Measurements from ENCODE around the gene CDK9.

CDK9 gene

GRCh38 chr9:127761491-127761956 lies 24.3 kb upstream of the CDK9 start:
- Histone ChIP-seq H3K27me3 (ENCODE audit: control insufficient read depth, insufficient read depth, low read length) (no peaks in the 10 kb centered on the region), H3K79me2 (no peaks in the 10 kb centered on the region), H2AFZ (no peak overlapping the region), H3K27ac (peak overlapping the region; percentile 56), H3K4me1 (no peaks in the 10 kb centered on the region), H3K9ac (no peak overlapping the region), H3K4me3 (ENCODE audit: low read depth, low read length) (no peak overlapping the region), H3K4me2 (ENCODE audit: low read length) (no peak overlapping the region), H3K36me3 (ENCODE audit: control insufficient read depth, insufficient read depth, low read length) (no peaks in the 10 kb centered on the region), H3K9me3 (ENCODE audit: control insufficient read depth, low read length) (no peaks in the 10 kb centered on the region)
- TF ChIP-seq, protein P1, sequence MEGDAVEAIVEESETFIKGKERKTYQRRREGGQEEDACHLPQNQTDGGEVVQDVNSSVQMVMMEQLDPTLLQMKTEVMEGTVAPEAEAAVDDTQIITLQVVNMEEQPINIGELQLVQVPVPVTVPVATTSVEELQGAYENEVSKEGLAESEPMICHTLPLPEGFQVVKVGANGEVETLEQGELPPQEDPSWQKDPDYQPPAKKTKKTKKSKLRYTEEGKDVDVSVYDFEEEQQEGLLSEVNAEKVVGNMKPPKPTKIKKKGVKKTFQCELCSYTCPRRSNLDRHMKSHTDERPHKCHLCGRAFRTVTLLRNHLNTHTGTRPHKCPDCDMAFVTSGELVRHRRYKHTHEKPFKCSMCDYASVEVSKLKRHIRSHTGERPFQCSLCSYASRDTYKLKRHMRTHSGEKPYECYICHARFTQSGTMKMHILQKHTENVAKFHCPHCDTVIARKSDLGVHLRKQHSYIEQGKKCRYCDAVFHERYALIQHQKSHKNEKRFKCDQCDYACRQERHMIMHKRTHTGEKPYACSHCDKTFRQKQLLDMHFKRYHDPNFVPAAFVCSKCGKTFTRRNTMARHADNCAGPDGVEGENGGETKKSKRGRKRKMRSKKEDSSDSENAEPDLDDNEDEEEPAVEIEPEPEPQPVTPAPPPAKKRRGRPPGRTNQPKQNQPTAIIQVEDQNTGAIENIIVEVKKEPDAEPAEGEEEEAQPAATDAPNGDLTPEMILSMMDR (IDR thresholded peaks at IDR 0.05), result no peak

GRCh38 chr9:127762111-127762676 lies 23.6 kb upstream of the CDK9 start:
- Histone ChIP-seq H3K4me1 (no peaks in the 10 kb centered on the region), H2AFZ (no peak overlapping the region), H3K27me3 (ENCODE audit: control insufficient read depth, insufficient read depth, low read length) (no peaks in the 10 kb centered on the region), H3K9me3 (ENCODE audit: control insufficient read depth, low read length) (no peaks in the 10 kb centered on the region), H3K79me2 (no peaks in the 10 kb centered on the region), H3K4me3 (ENCODE audit: low read depth, low read length) (no peak overlapping the region), H3K27ac (peak overlapping the region; percentile 77), H3K9ac (no peak overlapping the region), H3K4me2 (ENCODE audit: low read length) (no peak overlapping the region), H3K36me3 (ENCODE audit: control insufficient read depth, insufficient read depth, low read length) (no peaks in the 10 kb centered on the region)
- TF ChIP-seq, protein P1 (IDR thresholded peaks at IDR 0.05), result no peak

DNA sequence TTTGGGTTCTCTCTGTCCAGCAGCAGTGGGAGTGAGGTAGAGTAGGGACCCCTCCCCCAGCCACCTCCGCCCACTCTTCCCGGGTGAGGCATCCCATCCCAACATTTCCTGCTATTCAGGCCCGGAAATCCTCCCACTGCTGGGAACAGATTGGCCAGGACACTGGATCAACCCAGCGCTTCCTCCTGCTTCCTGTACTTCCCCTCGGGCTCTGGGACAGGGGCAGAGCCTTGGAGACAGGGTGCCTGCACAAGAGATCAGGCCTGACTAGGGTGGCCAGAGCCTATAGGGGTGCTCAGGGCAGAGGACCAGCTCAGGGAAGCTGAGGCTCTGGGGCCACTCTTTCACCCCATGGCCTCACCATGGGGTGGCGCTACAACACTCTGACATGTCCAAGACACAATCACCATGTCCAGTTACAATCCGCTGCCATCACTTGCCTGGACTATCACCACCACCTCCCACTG lies 21.9 kb upstream of the CDK9 start:
- H3K27me3 ChIP-seq (ENCODE audit: control insufficient read depth, insufficient read depth, low read length), result no peaks in the 10 kb centered on the region
- peak overlapping the region; percentile 77 for H3K27ac ChIP-seq
- H3K79me2 ChIP-seq, result no peaks in the 10 kb centered on the region

GRCh38 chr9:127765418-127765817 lies 20.4 kb upstream of the CDK9 start:
- Histone ChIP-seq H3K4me1 (no peaks in the 10 kb centered on the region), H3K79me2 (no peaks in the 10 kb centered on the region), H3K4me2 (ENCODE audit: low read length) (no peak overlapping the region), H3K27ac (peak overlapping the region; percentile 65), H2AFZ (no peak overlapping the region), H3K9ac (no peak overlapping the region), H3K36me3 (ENCODE audit: control insufficient read depth, insufficient read depth, low read length) (no peaks in the 10 kb centered on the region), H3K4me3 (ENCODE audit: low read depth, low read length) (no peak overlapping the region), H3K9me3 (ENCODE audit: control insufficient read depth, low read length) (no peaks in the 10 kb centered on the region), H3K27me3 (ENCODE audit: control insufficient read depth, insufficient read depth, low read length) (no peaks in the 10 kb centered on the region)
- TF ChIP-seq, protein P1 (IDR thresholded peaks at IDR 0.05), result no peak

More for the DNA sequence above, 21.9 kb upstream of the CDK9 start:
- Histone ChIP-seq H3K9ac (no peak overlapping the region), H2AFZ (no peak overlapping the region), H3K4me2 (ENCODE audit: low read length) (no peak overlapping the region), H3K9me3 (ENCODE audit: control insufficient read depth, low read length) (no peaks in the 10 kb centered on the region), H3K4me1 (no peaks in the 10 kb centered on the region), H3K36me3 (ENCODE audit: control insufficient read depth, insufficient read depth, low read length) (no peaks in the 10 kb centered on the region), H3K4me3 (ENCODE audit: low read depth, low read length) (no peak overlapping the region)
- TF ChIP-seq, protein P1 (IDR thresholded peaks at IDR 0.05), result no peak

- no peak overlapping the region for H3K4me3 ChIP-seq (ENCODE audit: low read depth, low read length)
Observed at GRCh38 chr9:127767410-127767809, 18.4 kb upstream of the CDK9 start.

More at GRCh38 chr9:127767410-127767809, 18.4 kb upstream of the CDK9 start:
- TF ChIP-seq, protein P1 (IDR thresholded peaks at IDR 0.05), result no peak
- no peaks in the 10 kb centered on the region for H3K79me2 ChIP-seq
- H3K4me1 ChIP-seq, result no peaks in the 10 kb centered on the region
- H3K9ac ChIP-seq, result no peak overlapping the region
- H3K27ac ChIP-seq, result peak overlapping the region; percentile 65
- no peaks in the 10 kb centered on the region for H3K9me3 ChIP-seq (ENCODE audit: control insufficient read depth, low read length)
- H3K27me3 ChIP-seq (ENCODE audit: control insufficient read depth, insufficient read depth, low read length), result no peaks in the 10 kb centered on the region
- no peak overlapping the region for H3K4me2 ChIP-seq (ENCODE audit: low read length)
- H2AFZ ChIP-seq, result no peak overlapping the region
- H3K36me3 ChIP-seq (ENCODE audit: control insufficient read depth, insufficient read depth, low read length), result no peaks in the 10 kb centered on the region
